Astrocyte of the hippocampus (primary cell): ENCODE data around the gene CHCHD10.

Source experiments
- DNase-seq: peaks from one replicate; pipeline ENCODE4 v3.0.0; 2011; ENCODE audit warnings: low read depth, low spot score

Gene CHCHD10

DNA sequence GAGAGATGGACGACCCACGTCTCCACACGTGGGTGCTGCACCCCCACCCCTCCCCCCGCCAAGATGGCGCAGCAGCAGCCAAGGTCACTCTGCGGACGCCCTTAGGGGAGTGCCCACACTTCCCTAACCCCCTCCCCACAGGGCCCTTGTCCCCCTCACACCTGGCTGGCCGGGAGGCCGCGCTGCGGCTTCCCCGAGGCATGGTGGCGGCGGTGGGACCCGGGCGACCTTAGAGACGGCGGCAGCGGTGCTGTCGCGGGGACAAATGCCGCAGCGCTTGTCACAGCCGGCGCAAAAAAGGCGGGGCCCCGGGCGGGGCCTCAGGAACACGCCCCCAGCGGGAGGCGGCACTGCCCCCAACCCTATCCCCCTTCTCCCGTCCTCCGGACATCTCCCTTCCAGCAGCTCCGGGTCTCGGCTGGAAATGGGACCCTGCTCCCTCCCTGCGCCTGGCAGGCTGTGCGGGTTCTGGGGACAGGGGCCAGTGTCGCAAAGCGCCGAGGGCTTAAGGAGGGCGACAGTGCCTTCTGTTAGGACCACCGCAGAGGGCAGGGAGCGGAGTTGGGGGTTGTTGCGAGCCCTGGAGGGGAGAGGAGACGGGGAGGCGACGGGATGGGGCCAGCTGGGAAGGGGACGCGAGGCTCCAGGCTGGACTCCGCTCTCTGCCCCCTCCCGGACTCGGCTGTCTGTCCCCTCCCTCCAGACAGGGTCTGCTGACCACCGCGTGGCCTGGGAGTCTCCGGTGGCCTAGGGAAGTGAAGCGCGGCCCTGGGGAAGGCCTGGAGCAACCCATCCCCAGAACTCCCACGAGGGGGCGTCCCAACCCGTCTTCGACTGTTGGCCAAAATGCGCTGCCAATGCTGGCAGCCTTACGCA is at the start of gene CHCHD10:
Gene CHCHD10, minus strand, starts transcription at position 300 of the 876 bp plus-strand sequence. Its CDS starts 98 bp downstream, at position 202.
- peak; percentile 89 for DNase-seq

GRCh38 chr22:23817146-23817545 is 49.4 kb upstream of the CHCHD10 start:
- DNase-seq, result no peak

DNA sequence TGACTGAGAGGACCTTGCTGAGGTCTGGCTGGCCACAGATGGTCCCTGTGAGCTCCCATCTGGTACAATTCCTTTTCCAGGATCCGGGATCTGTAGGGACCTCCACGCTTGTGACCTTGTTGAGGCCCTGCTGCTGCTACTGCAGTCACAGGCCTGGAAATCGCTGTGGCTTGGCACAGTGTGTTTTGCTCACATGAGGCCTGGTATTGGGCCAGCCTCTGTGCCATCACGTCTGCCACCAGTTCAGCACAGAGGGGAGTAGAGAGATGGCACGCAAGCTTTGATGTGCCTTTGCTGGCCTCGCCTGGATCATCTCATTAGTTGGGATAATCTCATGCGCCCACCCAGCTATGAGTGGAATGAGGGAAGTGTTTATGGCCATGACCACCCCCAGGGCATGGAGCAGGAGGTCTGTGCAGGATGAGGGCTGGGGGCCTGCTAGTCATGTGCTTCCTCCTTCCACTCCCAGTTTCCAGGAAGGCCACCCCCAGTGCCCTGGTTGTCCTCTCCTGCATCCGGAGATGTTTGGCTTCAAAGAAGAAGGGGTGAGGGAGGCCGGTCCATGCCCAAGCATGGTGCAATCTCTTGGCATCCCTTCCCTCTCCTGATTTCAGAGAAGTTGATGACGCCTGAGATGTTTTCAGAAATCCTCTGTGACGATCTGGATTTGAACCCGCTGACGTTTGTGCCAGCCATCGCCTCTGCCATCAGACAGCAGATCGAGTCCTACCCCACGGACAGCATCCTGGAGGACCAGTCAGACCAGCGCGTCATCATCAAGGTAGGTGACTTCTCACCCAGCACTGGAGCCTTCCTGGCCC is 48.6 kb upstream of the CHCHD10 start:
- no peak for DNase-seq

- no peak for DNase-seq
These were observed 47.9 kb upstream of the CHCHD10 start for GRCh38 chr22:23815541-23816155.

GRCh38 chr22:23812378-23812777 is 44.6 kb upstream of the CHCHD10 start:
- DNase-seq, result no peak

DNA sequence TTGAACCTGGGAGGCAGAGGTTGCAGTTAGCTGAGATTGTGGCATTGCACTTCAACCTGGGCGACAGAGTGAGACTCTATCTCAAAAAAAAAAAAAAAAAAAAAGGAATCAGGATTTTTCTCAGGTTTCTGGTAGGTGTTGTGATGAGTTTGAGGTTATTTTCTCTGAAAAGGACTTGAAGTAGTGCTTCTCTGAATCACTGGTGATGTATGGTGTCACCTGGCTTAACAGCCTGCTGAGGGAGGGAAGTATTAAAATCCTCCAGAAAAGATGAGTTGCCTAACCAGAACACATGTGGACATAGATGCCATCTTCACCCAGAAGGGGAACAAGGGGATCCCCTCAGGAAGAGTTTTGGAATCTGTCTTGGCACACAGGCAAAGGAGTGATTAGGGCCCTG is 39.1 kb upstream of the CHCHD10 start:
- DNase-seq, result no peak

- DNase-seq, result no peak
These were observed 37.1 kb upstream of the CHCHD10 start for GRCh38 chr22:23804781-23805291.

GRCh38 chr22:23803001-23803819 is 35.4 kb upstream of the CHCHD10 start:
- DNase-seq, result no peak

GRCh38 chr22:23801886-23802377 is 34.2 kb upstream of the CHCHD10 start:
- DNase-seq, result no peak

GRCh38 chr22:23801238-23801821 is 33.6 kb upstream of the CHCHD10 start:
- DNase-seq, result no peak

DNA sequence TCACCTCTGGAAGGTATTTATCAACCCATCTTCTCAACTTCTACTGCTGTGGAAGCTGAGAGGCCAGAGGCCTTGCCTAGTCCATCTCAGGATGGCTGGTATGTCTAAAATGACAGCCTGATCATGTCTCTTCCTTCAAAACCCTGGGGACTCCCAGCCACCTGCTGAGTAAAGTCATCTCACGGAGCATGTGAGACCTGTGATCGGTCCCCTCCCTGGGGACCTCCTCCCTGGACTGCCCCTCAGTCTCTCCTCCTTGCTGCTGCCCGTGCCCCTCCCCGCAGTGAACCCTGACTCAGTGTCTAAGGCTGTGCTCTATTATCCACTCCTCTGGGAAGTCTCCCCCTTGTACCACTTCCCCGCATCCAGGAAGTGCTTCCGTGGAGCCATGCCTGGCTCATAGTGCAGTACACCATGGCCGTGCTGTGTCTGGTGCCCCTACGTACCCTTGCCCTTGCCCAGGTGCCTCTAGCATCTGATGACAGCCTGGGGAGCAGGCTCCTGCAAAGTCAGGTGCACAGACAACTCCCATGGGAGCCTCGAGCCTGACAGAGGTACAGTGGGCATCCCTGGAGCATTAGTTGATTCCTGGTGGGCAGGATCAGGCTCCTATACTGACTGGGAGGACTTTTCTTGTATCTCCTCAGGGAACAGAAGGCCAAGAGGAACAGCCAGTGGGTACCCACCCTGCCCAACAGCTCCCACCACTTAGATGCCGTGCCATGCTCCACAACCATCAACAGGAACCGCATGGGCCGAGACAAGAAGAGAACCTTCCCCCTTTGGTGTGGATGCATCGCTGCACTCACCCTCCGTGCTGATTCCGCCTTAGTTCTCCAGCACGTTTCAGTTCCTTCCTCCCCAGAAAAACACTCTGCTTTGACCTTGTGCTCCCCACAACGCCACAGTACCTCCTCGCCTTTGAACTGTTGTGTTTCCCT is 32.8 kb upstream of the CHCHD10 start:
- DNase-seq, result no peak

DNA sequence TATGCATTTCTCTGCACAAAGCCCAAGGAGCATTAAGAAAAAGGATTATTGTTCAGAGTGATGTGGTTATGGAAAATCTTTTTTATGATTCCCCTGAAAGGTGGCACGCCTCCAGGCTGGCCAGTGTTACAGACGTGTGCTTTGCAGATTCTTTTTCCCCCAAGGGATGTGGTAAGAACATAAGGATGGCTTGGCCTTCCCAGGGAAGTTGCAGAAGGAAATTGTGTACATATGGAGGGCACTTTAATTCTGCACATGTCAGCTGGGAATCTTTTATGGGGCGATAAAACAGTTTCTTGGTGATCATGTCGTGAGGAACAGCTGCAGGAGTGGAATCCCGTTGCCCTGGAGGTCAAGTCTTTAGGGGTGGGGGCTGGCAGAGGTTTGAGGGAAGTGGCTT is 28.7 kb upstream of the CHCHD10 start:
- no peak for DNase-seq

DNA sequence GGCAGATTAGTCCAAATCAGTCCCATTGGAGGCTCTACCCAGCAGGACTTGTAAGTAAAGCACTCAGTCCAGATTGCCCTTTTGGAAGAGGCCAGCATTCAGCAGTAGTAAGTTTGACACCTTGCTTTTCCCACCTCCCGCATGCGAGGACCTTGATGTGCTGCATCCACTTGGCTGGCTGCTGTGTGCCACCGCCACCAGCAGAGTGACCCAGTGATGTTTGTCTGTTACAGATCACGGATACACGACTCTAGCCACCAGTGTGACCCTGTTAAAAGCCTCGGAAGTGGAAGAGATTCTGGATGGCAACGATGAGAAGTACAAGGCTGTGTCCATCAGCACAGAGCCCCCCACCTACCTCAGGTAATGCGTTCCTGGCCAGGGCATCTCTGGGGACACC is 25.6 kb upstream of the CHCHD10 start:
- DNase-seq, result no peak

DNA sequence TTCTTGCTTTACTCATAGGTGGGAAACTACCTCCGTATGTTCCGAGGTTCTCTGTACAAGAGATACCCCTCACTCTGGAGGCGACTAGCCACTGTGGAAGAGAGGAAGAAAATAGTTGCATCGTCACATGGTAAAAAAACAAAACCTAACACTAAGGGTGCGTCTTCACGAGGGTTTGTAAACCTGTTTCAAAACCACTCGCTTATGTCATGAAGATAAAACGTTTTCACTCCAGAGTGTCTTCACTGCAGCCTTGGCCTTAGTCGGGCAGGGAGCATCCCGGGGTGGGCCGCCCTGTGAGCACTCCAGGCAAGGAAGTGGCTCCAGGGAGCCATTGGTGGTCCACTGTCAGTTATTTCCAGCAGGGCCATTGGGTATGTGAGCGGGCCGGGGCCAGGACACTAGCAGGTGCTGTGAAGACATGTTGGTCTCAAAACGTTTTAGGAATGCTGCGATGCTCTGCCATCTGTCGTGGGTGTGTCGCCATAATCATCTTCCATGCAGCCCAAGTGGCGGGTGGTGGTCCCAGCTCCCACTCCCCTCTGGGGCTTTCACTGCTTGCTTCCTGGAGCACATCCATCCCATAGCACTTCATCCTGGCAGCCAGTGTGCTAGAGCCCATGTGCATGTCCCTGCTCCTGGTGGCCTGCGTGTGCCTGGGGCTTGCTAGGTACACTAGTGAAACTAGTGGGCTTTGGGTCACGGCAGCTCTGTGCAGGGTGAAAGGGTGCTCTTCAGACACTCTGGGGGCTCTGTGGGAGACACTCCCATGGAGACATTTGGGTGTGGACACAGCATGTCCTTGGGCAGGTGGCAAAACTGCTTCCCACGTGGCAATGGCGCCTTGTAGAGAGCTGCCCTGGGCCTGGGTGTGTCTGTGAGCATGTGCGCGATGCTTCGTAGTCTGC is 24.2 kb upstream of the CHCHD10 start:
- no peak for DNase-seq

GRCh38 chr22:23790819-23791737 is 23.3 kb upstream of the CHCHD10 start:
- no peak for DNase-seq

DNA sequence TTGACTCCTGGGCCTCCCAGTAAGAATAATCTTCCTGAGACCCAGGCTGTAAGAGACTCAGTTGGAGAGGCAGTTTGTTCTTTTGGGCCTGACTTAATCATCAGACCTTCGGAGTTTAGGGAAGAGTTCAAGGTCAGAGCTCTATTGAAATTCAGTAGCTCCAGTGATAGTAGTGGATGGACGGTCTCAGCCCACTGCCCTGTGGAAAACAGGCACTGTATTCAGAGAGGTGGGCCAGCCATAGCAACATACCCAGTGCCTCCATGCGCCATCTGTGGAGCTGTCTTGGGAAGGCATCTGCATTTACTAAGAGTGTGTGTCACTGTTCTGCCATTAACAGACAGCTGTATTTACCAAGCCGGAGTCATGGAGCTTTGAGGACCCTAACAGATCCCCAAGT is 21.9 kb upstream of the CHCHD10 start:
- peak; percentile 8 for DNase-seq

GRCh38 chr22:23789121-23789520 is 21.3 kb upstream of the CHCHD10 start:
- DNase-seq, result peak; percentile 0
